T1000 (cell line): ENCODE measurements around the gene AFF3.
"Not testable (repeated sequence)": the region's sequence is repeated elsewhere in the genome, so short reads cannot be mapped to it uniquely, and the experiment has no call there.

ENCODE experiments used
- DNase-seq: peaks from one replicate; lab custom pipeline; 2025; ENCODE audit warnings: mixed read lengths; lab: John Stamatoyannopoulos, UW

AFF3 gene, protein sequence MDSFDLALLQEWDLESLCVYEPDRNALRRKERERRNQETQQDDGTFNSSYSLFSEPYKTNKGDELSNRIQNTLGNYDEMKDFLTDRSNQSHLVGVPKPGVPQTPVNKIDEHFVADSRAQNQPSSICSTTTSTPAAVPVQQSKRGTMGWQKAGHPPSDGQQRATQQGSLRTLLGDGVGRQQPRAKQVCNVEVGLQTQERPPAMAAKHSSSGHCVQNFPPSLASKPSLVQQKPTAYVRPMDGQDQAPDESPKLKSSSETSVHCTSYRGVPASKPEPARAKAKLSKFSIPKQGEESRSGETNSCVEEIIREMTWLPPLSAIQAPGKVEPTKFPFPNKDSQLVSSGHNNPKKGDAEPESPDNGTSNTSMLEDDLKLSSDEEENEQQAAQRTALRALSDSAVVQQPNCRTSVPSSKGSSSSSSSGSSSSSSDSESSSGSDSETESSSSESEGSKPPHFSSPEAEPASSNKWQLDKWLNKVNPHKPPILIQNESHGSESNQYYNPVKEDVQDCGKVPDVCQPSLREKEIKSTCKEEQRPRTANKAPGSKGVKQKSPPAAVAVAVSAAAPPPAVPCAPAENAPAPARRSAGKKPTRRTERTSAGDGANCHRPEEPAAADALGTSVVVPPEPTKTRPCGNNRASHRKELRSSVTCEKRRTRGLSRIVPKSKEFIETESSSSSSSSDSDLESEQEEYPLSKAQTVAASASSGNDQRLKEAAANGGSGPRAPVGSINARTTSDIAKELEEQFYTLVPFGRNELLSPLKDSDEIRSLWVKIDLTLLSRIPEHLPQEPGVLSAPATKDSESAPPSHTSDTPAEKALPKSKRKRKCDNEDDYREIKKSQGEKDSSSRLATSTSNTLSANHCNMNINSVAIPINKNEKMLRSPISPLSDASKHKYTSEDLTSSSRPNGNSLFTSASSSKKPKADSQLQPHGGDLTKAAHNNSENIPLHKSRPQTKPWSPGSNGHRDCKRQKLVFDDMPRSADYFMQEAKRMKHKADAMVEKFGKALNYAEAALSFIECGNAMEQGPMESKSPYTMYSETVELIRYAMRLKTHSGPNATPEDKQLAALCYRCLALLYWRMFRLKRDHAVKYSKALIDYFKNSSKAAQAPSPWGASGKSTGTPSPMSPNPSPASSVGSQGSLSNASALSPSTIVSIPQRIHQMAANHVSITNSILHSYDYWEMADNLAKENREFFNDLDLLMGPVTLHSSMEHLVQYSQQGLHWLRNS (N-terminal part only)

DNA sequence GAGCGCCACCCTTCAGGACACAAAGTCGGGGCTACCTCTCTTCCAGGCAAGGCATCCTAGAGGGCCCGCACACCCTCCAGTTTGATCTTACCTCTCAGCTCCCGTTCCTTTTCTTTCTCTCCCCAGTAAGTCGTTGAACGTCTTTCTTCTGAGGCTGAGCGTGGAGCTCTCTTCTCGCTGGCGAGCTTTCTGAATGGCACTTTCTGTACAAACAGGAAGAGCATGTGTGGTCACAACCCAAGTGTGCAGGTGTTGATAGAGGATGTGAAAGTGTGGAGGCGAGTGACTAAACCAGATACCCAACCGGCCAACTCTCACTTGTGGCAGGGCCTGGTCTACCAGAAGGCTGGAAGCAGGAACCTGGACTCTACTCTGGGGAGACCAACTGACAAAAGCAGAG lies at the start of gene AFF3:
Gene AFF3 (minus strand): TSS at position 198 of the 400 bp plus-strand sequence. CDS start 38,136 bp downstream, outside the sequence.
- DNase-seq: no peak

DNA sequence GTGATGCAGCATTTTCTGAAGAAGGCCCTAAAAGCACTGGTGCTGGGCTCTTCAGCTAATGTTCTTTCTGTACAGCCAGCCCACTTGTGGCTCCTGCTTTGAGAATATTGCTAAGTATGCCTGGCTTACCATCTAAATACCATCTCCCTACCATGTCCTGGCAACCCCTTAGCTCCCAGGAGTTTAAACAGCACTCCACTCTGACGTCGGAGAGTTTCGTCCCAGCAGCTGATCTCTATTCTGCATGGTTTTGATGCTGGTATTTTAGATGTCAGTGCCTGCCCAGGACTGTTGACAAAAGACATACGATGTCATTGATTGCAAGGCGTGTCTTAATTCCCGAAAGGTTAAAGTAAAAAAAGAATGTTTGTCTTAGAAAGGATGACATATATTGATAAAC lies 47.0 kb upstream of the AFF3 start:
- DNase-seq: no peak

GRCh38 chr2:100188326-100188725 lies 45.9 kb upstream of the AFF3 start:
- DNase-seq: no peak

DNA sequence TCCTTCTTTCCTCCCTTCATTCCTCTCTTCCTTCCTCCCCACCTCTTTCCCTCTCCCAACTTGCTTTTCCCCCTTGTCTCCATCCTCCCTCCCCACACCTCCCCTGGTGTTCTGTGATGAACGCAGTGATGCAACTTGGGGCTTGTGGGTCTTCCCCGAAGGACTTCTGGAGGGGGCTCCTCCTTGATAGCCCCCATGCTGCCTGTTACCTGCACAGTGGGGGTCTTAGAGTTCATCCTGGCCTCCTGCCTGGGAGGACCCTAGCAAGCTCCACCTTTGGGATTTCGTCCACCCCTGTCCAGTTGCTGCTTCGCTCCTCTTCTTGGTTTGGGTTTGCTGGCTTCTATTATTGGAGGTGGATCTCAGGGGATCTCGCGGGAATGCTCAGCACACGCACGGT lies 43.7 kb upstream of the AFF3 start:
- no peak for DNase-seq

DNA sequence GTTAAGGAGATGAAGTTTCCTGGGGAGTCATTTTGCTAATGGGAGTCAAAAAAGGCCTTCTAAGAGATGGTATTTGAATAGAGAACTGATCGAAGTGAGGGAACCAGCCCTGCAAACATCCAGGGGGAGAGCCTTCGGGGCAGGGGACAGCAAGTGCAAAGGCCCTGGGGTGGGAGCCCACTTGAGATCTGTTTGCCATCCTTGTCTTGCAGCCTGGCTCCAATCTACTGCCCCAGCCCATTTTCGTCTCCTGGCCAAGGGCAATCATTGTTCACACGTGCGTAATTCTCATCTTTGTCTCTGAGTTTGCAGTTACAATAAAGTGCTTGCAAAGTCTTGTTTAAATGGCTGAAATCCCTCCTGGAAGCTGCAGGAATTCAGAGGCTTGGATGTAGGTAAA lies 43.1 kb upstream of the AFF3 start:
- DNase-seq: no peak

- no peak for DNase-seq
These were observed 42.7 kb upstream of the AFF3 start for GRCh38 chr2:100185105-100185504.

- DNase-seq: no peak
These were observed 41.8 kb upstream of the AFF3 start for GRCh38 chr2:100184055-100184737.

GRCh38 chr2:100182494-100183361 lies 40.3 kb upstream of the AFF3 start:
- no peak for DNase-seq

DNA sequence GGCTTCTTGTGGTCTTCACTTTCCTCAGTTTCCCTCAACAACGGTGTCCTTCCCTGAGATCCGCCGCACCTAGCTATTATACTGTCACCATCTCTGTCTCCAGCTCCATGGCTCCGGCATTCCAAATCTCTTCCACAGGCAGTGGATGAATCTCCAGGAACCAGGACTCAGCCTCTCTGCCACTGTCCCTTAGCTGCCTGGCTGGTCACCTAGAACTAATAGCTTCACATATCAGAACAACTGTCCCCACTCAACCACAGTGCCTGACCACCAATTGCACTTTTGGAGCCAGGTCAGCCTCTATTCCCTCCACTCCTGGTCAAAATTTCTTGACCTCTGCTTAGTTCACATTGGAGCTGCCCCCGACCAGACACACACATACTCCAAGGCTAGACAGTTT lies 38.1 kb upstream of the AFF3 start:
- no peak for DNase-seq

- DNase-seq: no peak
These were observed 37.4 kb upstream of the AFF3 start for GRCh38 chr2:100179806-100180205.

DNA sequence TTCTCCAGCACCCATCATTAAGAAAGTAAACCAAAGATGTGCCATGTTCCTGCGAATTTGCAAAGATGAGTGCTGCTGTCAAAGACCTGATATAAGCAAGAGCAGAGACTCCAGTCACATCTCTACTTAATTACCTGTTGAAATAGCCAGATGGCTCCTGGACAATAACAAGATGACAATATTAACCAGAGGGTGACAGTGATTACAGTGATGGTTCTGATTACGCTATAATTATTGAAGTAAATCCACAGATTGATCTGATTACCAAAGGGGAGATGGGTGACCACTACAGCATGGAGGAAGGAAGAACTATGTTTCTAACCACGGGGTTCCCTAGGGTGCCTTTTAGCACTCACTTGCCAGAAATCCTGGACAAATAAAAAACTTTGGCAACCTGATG lies 36.5 kb upstream of the AFF3 start:
- DNase-seq: no peak

- DNase-seq: no peak
These were observed 35.8 kb upstream of the AFF3 start for GRCh38 chr2:100178085-100178788.

- no peak for DNase-seq
These were observed 34.5 kb upstream of the AFF3 start for GRCh38 chr2:100176925-100177324.

DNA sequence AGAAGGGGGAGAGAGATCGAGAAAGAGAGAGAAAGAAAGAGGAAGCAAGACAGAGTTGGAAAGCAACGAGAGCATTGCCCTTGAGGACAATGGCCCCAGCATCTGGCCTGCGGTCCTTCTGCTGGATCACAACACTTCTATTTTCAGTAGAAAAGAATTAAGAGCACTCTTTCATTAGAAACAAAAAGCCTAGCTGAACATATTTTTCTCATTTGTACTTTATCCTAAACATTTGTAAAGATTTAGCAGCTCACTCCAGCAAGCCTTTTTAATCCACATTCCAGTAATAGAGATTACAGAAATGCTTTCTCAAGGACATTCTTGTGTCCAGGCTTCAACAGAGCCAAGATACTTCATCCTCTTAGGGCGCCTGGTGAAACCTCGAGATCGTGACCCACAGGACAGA lies 31.6 kb upstream of the AFF3 start:
- no peak for DNase-seq

GRCh38 chr2:100166701-100167100 lies 24.3 kb upstream of the AFF3 start:
- no peak for DNase-seq

- DNase-seq: no peak
These were observed 21.2 kb upstream of the AFF3 start for GRCh38 chr2:100163605-100164004.

DNA sequence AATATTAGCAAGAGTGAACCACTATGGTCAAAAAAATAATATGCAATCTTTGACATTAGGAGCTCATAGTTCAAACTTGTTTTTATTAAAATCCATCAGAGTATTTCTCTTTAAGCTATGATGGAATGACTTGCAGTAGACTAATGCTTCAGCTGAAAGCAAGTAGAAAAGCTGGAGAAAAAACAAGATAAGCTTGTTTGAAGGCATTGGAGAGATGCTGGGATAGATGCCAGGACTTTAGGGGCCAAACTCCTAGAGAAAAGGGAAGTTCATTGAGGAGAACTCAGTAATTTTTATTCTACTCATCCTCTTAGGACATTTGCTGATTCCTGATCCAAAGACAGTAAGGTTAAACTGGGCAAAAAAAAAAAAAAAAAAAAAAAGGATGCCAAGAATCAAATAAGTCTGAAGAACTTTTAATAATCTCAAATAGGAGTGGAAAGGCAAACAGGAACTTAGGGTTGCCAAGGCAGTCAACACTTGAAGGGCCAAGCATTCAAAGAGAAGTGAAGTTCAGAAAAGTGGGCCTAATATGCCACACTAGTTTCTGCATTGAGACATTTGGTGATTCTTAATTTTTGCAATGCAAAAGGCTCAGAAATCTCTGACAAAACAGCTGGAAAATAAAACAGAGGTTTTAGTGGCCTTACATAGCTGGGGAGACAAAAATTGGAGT lies 19.7 kb upstream of the AFF3 start:
- no peak for DNase-seq

DNA sequence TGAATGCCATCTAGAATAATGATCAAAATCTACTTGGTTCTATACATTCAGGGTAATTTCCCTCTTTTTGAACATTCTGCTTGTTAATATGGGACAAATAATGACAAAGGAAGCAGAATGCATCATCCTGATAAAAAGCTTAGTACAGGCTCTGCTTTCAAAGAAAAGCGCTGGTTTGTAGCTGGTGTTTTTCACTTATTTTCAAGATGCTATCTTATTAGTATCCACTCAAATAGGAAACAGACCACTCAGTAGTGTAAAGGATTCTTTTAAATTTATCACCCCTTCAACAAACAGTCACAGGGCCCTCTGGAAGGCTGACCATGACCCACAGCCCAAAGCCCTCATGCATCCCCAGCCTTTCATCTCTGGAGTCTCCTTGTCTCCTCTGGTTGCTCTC lies 18.0 kb upstream of the AFF3 start:
- no peak for DNase-seq

GRCh38 chr2:100151832-100152231 lies 9.4 kb upstream of the AFF3 start:
- DNase-seq: not testable (repeated sequence)

DNA sequence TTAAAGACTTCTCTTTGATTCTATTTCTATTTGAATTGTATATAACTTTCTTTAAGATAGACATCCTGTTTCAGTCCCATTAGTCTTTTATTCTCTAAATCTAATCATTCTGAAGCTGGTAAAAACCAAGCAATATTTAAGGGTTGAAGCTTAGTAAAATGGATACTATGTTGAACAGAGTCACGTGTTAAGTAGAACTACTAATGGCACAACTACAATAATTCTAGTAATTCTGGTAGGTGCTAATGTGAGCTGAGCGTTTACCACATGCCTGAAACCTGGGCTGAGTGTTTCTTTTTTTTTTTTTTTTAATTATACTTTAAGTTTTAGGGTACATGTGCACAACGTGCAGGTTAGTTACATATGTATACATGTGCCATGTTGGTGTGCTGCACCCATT lies 8.9 kb upstream of the AFF3 start:
- DNase-seq: no peak
